NAMALWA (cell line): Measurements from ENCODE around the gene MAN1C1.

ENCODE experiments used
- DNase-seq: peaks from one replicate; pipeline ENCODE4 v3.0.0-alpha.2; 2015; ENCODE audit warnings: low spot score

MAN1C1 gene

GRCh38 chr1:25740071-25740470 lies 123.5 kb downstream of the MAN1C1 start:
- DNase-seq, result no peak

- DNase-seq, result no peak
Measured at GRCh38 chr1:25742316-25742715, 125.7 kb downstream of the MAN1C1 start.

DNA sequence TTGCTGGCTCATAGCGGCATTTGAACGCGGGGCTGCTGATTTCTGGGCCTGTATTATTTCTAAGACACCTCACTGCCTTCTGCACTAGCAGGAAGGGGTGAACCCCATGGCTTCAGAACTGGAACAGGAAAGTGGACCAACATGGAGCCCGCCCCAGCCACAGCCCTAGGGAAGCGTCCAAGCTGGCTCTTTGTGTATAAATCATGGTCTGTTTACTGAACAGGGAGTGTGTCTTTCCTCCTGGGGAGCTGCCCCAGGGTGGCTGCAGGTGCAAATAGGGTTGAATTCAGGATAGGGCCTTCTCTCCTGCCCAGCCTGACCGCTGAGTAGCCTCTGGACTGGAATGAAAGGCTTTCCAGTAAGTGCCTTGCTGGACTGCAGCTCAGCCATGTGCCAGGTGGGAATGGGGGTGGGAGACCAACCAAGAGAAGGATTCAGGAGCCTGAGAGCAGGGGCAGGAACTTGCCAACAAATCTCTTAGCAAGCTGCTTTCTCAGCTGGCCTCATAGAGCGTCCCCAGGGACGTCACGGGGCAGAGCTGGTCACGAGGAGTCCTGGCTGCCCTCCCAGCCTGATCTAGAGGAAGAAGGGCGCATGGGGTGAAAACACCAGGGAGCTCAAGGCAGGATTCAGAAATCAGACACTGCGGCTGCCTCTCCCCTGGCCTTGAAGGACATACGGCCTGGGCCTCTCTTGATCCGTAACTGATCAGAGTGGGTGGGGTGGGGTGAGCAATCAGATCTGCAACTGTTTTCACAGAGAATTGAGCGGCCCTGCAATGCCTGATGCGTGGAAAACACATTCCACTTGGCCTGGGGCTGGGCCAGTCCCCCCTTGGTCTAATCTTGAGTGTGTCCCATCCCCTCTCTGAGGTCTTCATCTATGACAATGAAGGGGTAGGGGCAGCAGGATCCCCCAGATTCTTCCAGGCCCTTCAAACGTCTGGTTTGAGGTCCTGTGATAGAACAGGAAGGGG lies 126.9 kb downstream of the MAN1C1 start:
- DNase-seq, result no peak

DNA sequence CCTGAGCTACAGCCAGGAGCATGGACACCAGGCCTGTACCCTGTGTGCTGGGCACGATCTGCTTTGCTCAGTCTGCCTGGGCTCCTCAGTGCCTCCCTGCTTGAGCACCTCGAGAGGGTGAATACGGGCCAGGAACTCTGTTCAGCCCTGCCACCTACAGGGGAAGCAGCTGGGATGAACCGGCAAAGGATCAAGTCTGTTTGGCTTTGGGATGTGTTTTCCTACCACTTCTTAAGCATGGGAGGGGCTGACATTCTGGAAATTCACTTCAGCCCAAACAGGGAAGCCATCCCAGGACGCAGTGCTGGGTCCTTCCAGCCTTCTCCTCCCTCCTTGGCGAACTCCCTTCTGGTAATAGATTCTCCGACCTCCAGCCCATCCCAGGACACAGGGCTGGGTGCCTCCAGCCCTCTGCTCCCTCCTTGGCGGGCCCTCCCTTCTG lies 127.6 kb downstream of the MAN1C1 start:
- DNase-seq, result no peak

- no peak for DNase-seq
Measured at GRCh38 chr1:25744636-25745425, 128.2 kb downstream of the MAN1C1 start.

DNA sequence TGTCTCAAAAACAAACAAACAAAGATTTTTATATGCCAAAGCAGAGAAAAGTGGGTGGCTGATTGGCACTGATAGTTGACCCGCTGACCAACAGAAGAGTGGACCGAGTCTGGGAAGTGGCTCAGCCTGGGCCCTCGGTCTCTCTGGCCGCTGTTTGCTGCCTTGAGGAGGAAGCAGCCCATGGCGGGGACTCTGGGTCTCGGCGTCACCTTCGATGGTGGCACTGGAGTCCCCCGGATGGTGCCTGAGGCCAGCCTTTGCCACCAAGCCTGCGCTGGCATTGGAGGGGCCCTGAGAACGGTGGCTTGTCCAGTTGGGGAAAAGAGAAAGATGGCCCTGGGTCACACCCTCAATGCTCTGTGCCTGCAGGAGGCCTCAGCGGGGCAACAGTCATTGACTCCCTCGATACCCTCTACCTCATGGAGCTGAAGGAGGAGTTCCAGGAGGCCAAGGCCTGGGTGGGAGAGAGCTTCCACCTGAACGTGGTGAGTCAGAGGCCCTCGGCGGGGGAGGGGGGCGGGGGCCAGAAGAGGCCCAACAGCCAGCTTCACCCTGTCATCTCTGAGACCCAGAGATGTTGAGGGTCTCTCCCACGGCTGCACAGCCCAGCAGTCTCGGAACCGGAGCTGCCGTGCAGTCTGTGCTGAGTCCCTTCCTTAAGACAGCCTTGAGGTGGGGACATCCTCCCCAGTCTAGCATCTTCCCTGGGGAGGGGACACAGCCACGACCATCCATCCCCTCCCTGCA lies 129.9 kb downstream of the MAN1C1 start:
- no peak for DNase-seq

GRCh38 chr1:25747046-25747719 lies 130.6 kb downstream of the MAN1C1 start:
- no peak for DNase-seq

DNA sequence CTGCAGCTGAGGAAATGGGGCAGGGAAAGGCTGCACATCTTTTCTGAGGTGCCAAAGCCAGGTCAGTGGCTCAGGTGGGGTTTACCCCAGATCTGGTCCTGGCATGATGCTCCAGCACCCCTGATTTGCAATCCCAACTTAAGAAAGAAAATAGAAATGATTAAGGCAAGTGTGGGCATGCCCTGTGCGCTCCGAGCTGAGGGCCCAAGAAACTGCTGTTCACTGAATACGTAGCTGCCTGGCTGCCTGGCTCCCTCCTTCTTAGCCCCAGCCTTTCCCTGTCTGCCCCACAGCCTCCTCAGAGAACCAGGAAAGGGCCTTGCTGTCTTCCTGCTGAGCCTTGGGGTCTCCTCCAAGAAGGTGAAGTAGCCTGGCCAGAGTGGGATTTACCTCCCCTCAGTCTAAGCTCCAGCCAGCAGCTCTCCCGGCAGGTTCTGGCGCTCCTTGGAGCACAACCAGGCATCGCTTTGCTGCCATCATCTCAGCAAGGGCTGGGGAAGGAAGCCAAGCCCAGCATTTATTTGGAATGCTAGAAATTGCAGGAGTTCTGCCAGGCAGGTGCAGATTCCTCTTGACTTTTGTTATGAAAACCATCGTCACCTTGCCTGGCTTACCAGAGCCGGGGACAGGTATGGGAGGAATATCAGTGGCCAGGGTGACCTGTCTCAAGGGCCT lies 132.1 kb downstream of the MAN1C1 start:
- DNase-seq, result no peak

- no peak for DNase-seq
Measured at GRCh38 chr1:25750923-25751605, 134.5 kb downstream of the MAN1C1 start.

DNA sequence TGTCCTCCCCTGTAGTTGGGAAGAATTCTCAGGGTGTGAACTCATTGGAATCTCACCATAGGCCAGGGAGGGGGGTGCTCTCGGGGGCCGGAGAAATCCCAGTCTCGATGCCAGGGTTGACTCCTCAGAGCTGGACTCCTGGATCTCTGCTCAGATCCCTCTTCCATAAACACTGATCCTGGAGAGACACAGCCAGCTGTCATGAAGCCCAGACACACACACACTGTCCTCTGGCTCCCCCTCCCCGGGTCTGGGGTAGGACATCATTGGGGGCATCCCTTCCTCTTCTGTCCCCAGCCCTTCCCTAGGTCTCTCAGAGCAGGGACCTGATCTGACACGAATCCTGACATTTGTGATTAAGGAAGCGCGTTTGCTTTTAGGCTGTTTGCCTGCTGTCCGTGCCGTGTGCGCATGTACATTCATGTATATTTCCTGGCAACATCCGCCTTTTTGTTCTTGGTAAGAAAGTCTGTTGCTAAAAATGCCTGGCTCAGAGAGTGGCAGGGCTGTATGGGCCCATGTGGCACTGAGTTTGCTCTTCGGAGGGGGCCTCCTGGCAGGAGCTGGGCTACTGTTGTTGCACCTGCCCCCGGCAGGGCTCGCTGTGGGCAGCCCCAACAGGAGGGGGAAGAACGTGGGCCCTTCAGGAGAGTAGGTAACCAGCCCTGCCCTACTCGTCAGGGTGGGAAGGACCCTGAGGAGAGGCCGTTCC lies 138.0 kb downstream of the MAN1C1 start:
- DNase-seq, result no peak

DNA sequence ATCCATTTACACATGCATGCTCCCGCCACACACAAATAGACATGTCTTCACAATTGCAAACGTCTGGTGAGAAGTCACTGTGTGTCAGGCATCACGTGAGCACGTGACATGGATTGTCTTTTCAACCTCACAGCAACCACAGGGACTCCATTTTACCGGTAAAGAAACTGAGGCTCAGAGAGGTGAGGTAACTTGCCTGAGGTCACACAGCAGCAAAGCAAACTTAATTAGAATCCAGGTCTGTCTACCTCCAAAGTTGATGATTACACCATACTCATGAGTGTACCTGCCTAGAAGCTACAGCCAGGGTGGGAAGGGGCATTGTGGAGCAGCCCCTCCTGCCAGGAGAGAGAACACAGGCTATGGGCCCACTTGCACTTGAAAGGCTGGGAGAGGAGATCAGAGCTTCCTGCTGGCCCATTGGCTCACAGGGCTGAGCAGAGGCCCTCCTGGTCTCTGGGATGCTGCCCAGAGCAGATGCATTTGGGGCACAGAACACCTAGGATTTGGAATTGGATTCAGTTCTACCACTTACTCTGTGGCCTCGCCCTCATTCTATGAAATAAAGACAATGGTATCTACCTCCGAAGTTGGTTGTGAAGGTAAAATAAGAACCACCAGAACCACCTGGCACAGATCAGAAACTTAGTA lies 139.0 kb downstream of the MAN1C1 start:
- DNase-seq, result no peak

- no peak for DNase-seq
Measured at GRCh38 chr1:25756215-25756614, 139.6 kb downstream of the MAN1C1 start.

- DNase-seq, result no peak
Measured at GRCh38 chr1:25757151-25757845, 140.7 kb downstream of the MAN1C1 start.

GRCh38 chr1:25757846-25758185 lies 141.2 kb downstream of the MAN1C1 start:
- DNase-seq, result no peak

DNA sequence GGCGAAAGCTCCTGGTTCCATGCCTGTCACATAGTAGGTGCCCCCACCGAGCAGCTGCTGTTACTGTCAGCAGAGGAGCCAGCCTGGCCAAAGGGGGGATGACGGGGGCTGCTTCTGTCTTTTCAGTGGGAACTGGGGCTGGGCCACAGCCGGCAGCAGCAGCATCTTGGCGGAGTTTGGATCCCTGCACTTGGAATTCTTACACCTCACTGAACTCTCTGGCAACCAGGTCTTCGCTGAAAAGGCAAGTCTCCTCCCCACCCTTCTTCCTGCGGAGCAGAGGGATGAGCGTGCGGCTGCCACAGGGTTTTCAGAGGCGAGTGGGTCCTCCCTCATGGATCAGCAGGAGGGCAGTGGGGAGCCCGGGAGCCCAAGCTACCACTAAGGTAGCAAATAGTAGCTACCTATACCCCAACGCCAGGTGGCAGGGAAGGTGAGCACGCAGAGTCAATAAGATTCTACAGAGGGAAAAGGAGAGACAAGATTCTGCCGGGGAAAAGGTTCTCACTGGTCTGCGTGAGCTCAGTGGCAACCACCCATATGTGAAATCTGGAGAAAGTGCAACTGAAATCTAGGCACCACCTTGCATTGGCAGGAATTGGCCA lies 142.0 kb downstream of the MAN1C1 start:
- DNase-seq, result no peak

DNA sequence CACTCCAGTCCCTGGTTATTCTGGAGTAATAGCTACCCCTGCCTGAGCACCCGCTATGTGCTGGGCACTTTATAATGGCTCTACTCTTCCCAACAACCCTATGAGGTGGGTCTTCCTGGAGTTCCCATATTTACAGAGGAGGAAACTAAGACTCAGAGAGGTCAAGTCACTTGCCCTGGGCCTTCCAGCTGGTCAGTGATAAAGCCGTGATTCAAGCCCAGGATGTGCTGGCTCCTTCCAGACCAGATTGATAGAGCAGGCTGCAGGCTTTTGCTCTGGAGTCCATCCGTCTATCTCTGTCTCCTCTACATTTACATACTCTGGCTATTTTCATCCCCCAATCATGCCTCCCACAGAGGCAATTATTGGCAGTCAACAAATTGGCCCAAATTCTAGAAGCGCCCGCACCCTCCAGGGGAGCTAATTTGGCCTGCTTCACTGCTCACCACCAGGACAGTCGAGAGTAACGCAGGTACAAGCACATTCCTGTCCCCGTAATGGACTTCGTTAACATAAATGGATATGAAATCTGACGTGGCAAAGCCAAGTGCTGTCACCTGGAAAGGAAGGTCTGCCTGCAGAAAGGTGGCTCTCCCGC lies 143.6 kb downstream of the MAN1C1 start:
- no peak for DNase-seq

- DNase-seq, result no peak
Measured at GRCh38 chr1:25760871-25761270, 144.3 kb downstream of the MAN1C1 start.

- DNase-seq, result no peak
Measured at GRCh38 chr1:25763493-25763892, 146.9 kb downstream of the MAN1C1 start.
